Measurements from ENCODE around the gene GPR26.

GPR26 gene

GRCh38 chr10:123666318-123667236, at the start of gene GPR26:
GPR26 (plus strand) TSS chr10:123666355; CDS start chr10:123666408, 53 bp downstream.
- no peak for DNase-seq (ENCODE audit: low read depth)

- no peak for DNase-seq (ENCODE audit: low read depth)
These were observed 47.9 kb upstream of the GPR26 start for GRCh38 chr10:123618224-123618623.

GRCh38 chr10:123619067-123619855, 46.9 kb upstream of the GPR26 start:
- DNase-seq (ENCODE audit: low read depth), result no peak

- no peak for DNase-seq (ENCODE audit: low read depth)
These were observed 45.5 kb upstream of the GPR26 start for GRCh38 chr10:123620621-123621020.

GRCh38 chr10:123621492-123621891, 44.7 kb upstream of the GPR26 start:
- DNase-seq (ENCODE audit: low read depth), result no peak

- DNase-seq (ENCODE audit: low read depth), result peak; percentile 60
These were observed 44.2 kb upstream of the GPR26 start for GRCh38 chr10:123621916-123622315.

GRCh38 chr10:123622381-123622780, 43.8 kb upstream of the GPR26 start:
- DNase-seq (ENCODE audit: low read depth), result peak; percentile 91

GRCh38 chr10:123624086-123624485, 42.1 kb upstream of the GPR26 start:
- DNase-seq (ENCODE audit: low read depth), result no peak

GRCh38 chr10:123633106-123633505, 33.0 kb upstream of the GPR26 start:
- no peak for DNase-seq (ENCODE audit: low read depth)

- no peak for DNase-seq (ENCODE audit: low read depth)
These were observed 32.5 kb upstream of the GPR26 start for GRCh38 chr10:123633636-123634035.

GRCh38 chr10:123634221-123634620, 31.9 kb upstream of the GPR26 start:
- no peak for DNase-seq (ENCODE audit: low read depth)

- DNase-seq (ENCODE audit: low read depth), result no peak
These were observed 31.0 kb upstream of the GPR26 start for GRCh38 chr10:123635131-123635530.

GRCh38 chr10:123635745-123636144, 30.4 kb upstream of the GPR26 start:
- no peak for DNase-seq (ENCODE audit: low read depth)

GRCh38 chr10:123636598-123637325, 29.4 kb upstream of the GPR26 start:
- no peak for DNase-seq (ENCODE audit: low read depth)

- DNase-seq (ENCODE audit: low read depth), result peak; percentile 92
These were observed 28.8 kb upstream of the GPR26 start for GRCh38 chr10:123637326-123637880.

GRCh38 chr10:123639131-123639530, 27.0 kb upstream of the GPR26 start:
- DNase-seq (ENCODE audit: low read depth), result no peak

- no peak for DNase-seq (ENCODE audit: low read depth)
These were observed 26.1 kb upstream of the GPR26 start for GRCh38 chr10:123640016-123640535.

- DNase-seq (ENCODE audit: low read depth), result no peak
These were observed 23.9 kb upstream of the GPR26 start for GRCh38 chr10:123642293-123642692.

- no peak for DNase-seq (ENCODE audit: low read depth)
These were observed 23.5 kb upstream of the GPR26 start for GRCh38 chr10:123642697-123643096.

- DNase-seq (ENCODE audit: low read depth), result no peak
These were observed 22.8 kb upstream of the GPR26 start for GRCh38 chr10:123643315-123643714.

- no peak for DNase-seq (ENCODE audit: low read depth)
These were observed 21.1 kb upstream of the GPR26 start for GRCh38 chr10:123645016-123645415.

GRCh38 chr10:123645615-123646014, 20.5 kb upstream of the GPR26 start:
- DNase-seq (ENCODE audit: low read depth), result no peak

All from HS-5 (cell line).